H1 (cell line): ENCODE data around the gene RWDD3. TPM values are rescaled to one million over a fixed set of nuclear protein-coding genes. Genes with fewer than 3 reads are reported as not detected.

ENCODE experiments used
- CTCF ChIA-PET: fragments of 300-600 bp; sonication (Branson Sonifier 250); formaldehyde crosslinking; loops from one replicate; lab custom pipeline; 2021; ENCODE audit not compliant: partially characterized antibody; lab: Charles Lee
- POLR2A ChIA-PET: fragments of 300-600 bp; sonication (Branson Sonifier 250); formaldehyde crosslinking; loops from one replicate; lab custom pipeline; 2021; ENCODE audit warnings: inconsistent platforms; ENCODE audit not compliant: partially characterized antibody; lab: Charles Lee
- DNase-seq, 2 experiments: peaks; one replicate each; pipeline versions ENCODE4 v3.0.0 to v3.0.0-alpha.2; 2010 to 2022; ENCODE audit warnings: low spot score in 2 of 2, low read depth in 1 of 2, mixed read lengths in 1 of 2
- FAIRE-seq: peaks from 2 replicates; lab custom pipeline; 2011; peaks lifted over from hg19 to GRCh38; lab: Jason Lieb, UNC
- H2AFZ ChIP-seq: 2 replicates; pipeline ENCODE4 v1.8.1; 2012; ENCODE audit warnings: low read length, inconsistent platforms
- H2AK5ac ChIP-seq: 2 replicates; pipeline ENCODE4 v1.6.1; 2013; ENCODE audit warnings: low read depth, low read length
- H2BK120ac ChIP-seq: replicated peaks from 2 replicates; pipeline ENCODE3; 2013; ENCODE audit warnings: low read depth, low read length, inconsistent platforms
- H2BK12ac ChIP-seq: 2 replicates; pipeline ENCODE4 v1.6.1; 2013; ENCODE audit warnings: low read depth, low read length
- H2BK15ac ChIP-seq: 2 replicates; pipeline ENCODE4 v1.6.1; 2013; ENCODE audit warnings: low read length
- H2BK20ac ChIP-seq: 2 replicates; pipeline ENCODE4 v1.6.1; 2013; ENCODE audit warnings: low read length
- H2BK5ac ChIP-seq: 2 replicates; pipeline ENCODE4 v1.6.1; 2013; ENCODE audit warnings: low read depth, low read length
- H3K14ac ChIP-seq: 2 replicates; pipeline ENCODE4 v1.6.1; 2013; ENCODE audit warnings: inconsistent platforms; ENCODE audit not compliant: insufficient read length
- H3K18ac ChIP-seq: 2 replicates; pipeline ENCODE4 v1.6.1; 2013; ENCODE audit warnings: low read length; ENCODE audit errors: extremely low read depth
- H3K23ac ChIP-seq: 2 replicates; pipeline ENCODE4 v1.6.1; 2013; ENCODE audit warnings: inconsistent platforms; ENCODE audit not compliant: insufficient read length
- H3K23me2 ChIP-seq: 2 replicates; pipeline ENCODE4 v1.6.1; 2013; ENCODE audit warnings: low read depth, low read length
- H3K27ac ChIP-seq: 2 replicates; pipeline ENCODE4 v1.6.1; 2011; ENCODE audit warnings: low read depth, low read length, inconsistent platforms
- H3K27me3 ChIP-seq, 4 experiments: replicated peaks in 1 of 4; 1 replicate in 1 of 4; 2 replicates in 3 of 4; pipeline versions ENCODE4 v1.6.1 to v1.8.1; 2011 to 2013; ENCODE audit warnings: low read length in 3 of 4, mild to moderate bottlenecking in 3 of 4, inconsistent platforms in 2 of 4, mixed read lengths in 2 of 4, moderate library complexity in 1 of 4; ENCODE audit not compliant: control insufficient read depth in 3 of 4, insufficient read depth in 3 of 4; ENCODE audit errors: extremely low read depth in 1 of 4
- H3K36me3 ChIP-seq, 4 experiments: 2 replicates each; pipeline versions ENCODE4 v1.6.1 to v1.8.1; 2011 to 2013; ENCODE audit warnings: mild to moderate bottlenecking in 4 of 4, low read length in 3 of 4, moderate library complexity in 2 of 4, control low read depth in 1 of 4, inconsistent platforms in 1 of 4; ENCODE audit not compliant: insufficient read depth in 4 of 4, control insufficient read depth in 2 of 4
- H3K4ac ChIP-seq: replicated peaks from 2 replicates; pipeline ENCODE3; 2013; ENCODE audit warnings: low read length, low read depth, mixed read lengths, inconsistent platforms; ENCODE audit not compliant: insufficient read length
- H3K4me1 ChIP-seq, 4 experiments: replicated peaks in 1 of 4; 1 replicate in 1 of 4; 2 replicates in 3 of 4; pipeline versions ENCODE4 v1.6.1 to v1.8.1; 2011 to 2013; ENCODE audit warnings: low read length in 3 of 4, inconsistent platforms in 2 of 4, mixed read lengths in 1 of 4; ENCODE audit not compliant: insufficient read depth in 4 of 4, control insufficient read depth in 3 of 4
- H3K4me2 ChIP-seq, 2 experiments: 2 replicates each; pipeline versions ENCODE4 v1.6.1 to v1.8.1; 2011 to 2013; ENCODE audit warnings: low read depth in 2 of 2, low read length in 2 of 2, control low read depth in 1 of 2, inconsistent platforms in 1 of 2, mild to moderate bottlenecking in 1 of 2; ENCODE audit not compliant: insufficient read depth in 1 of 2
- H3K4me3 ChIP-seq, 4 experiments: fragments of 200-600, 300-600 bp in 1 of 4; sonication (generic), shearing (Covaris generic), sonication (Bioruptor Twin) in 1 of 4; 2 replicates each; pipeline versions ENCODE4 v1.5.1 to v1.8.1; 2011 to 2016; ENCODE audit warnings: low read length in 4 of 4, low read depth in 3 of 4, control low read depth in 2 of 4, inconsistent platforms in 2 of 4, mild to moderate bottlenecking in 2 of 4, mixed read lengths in 1 of 4, moderate library complexity in 1 of 4; ENCODE audit not compliant: insufficient read depth in 2 of 4; ENCODE audit errors: extremely low read depth in 1 of 4
- H3K56ac ChIP-seq: replicated peaks from 2 replicates; pipeline ENCODE3; 2013; ENCODE audit warnings: low read depth, mild to moderate bottlenecking, mixed read lengths, low read length, inconsistent platforms; ENCODE audit not compliant: insufficient read length
- H3K79me1 ChIP-seq: 2 replicates; pipeline ENCODE4 v1.6.1; 2013; ENCODE audit warnings: low read depth, low read length, control low read depth
- H3K79me2 ChIP-seq, 2 experiments: 2 replicates each; pipeline versions ENCODE4 v1.6.1 to v1.8.1; 2012 to 2013; ENCODE audit warnings: low read length in 2 of 2, mild to moderate bottlenecking in 2 of 2, inconsistent platforms in 1 of 2; ENCODE audit not compliant: insufficient read depth in 2 of 2, control insufficient read depth in 1 of 2
- H3K9ac ChIP-seq, 4 experiments: replicated peaks in 1 of 4; 1 replicate in 1 of 4; 2 replicates in 3 of 4; pipeline versions ENCODE4 v1.6.1 to v1.8.1; 2011 to 2013; ENCODE audit warnings: low read depth in 3 of 4, low read length in 3 of 4, control low read depth in 2 of 4, mild to moderate bottlenecking in 2 of 4, moderate library complexity in 2 of 4, inconsistent platforms in 1 of 4; ENCODE audit errors: extremely low read depth in 1 of 4
- H3K9me3 ChIP-seq, 2 experiments: 2 replicates each; pipeline versions ENCODE4 v1.6.1 to v1.8.1; 2012 to 2013; ENCODE audit warnings: mild to moderate bottlenecking in 2 of 2, moderate library complexity in 2 of 2, control low read depth in 1 of 2, inconsistent platforms in 1 of 2, low read depth in 1 of 2, low read length in 1 of 2, mixed read lengths in 1 of 2; ENCODE audit not compliant: insufficient read depth in 2 of 2
- H4K20me1 ChIP-seq, 2 experiments: replicated peaks in 1 of 2; 2 replicates each; pipeline versions ENCODE3 to v1.8.1; 2011 to 2013; ENCODE audit warnings: inconsistent platforms in 2 of 2, low read length in 2 of 2, mild to moderate bottlenecking in 1 of 2; ENCODE audit not compliant: insufficient read depth in 2 of 2, control insufficient read depth in 1 of 2
- H4K5ac ChIP-seq: 2 replicates; pipeline ENCODE4 v1.6.1; 2013; ENCODE audit warnings: low read length, low read depth, mixed read lengths, inconsistent platforms; ENCODE audit not compliant: insufficient read length
- H4K8ac ChIP-seq: 2 replicates; pipeline ENCODE4 v1.8.0; 2013; ENCODE audit warnings: mild to moderate bottlenecking, moderate library complexity, low read length, inconsistent platforms; ENCODE audit not compliant: insufficient read depth; ENCODE audit errors: extremely low read depth
- H4K91ac ChIP-seq: replicated peaks from 2 replicates; pipeline ENCODE3; 2013; ENCODE audit warnings: low read length, mixed read lengths, inconsistent platforms; ENCODE audit not compliant: insufficient read length
- BRCA1 ChIP-seq: IDR thresholded peaks from 2 replicates; pipeline ENCODE4 v1.6.1; 2012; ENCODE audit warnings: low read depth, low read length, improper control_type of control experiment
- WGBS, 2 experiments: shearing (Covaris generic) in 1 of 2; methylation state at CpG; one replicate each; pipeline versions ENCODE4 v1.1.6 to v1.1.7; 2013 to 2015; ENCODE audit warnings: low lambda C conversion rate in 2 of 2, mixed read lengths in 2 of 2, inconsistent platforms in 1 of 2, low coverage in 1 of 2, missing lambda C conversion rate in 1 of 2; ENCODE audit not compliant: insufficient replicate concordance in 2 of 2, insufficient coverage in 1 of 2, insufficient read length in 1 of 2; ENCODE audit errors: extremely low coverage in 1 of 2, missing lambda C conversion rate in 1 of 2; 5-methylcytosine and 5-hydroxymethylcytosine counted together
- polyA plus RNA-seq, 7 experiments: library from polyadenylated mRNA; depleted of rRNA in 3 of 7; stranded (reverse) in 5 of 7; unstranded in 2 of 7; fragments of >200 nt in 5 of 7; fragments of 200-250 nt in 2 of 7; gene quantifications; 1 replicate in 5 of 7; 2 replicates in 1 of 7; 4 replicates in 1 of 7; pipeline versions ENCODE4 v1.2.1 to v1.2.3, GENCODE V29; 2011 to 2013; ENCODE audit warnings: missing spikeins in 2 of 7, mixed read lengths in 2 of 7
- total RNA-seq: library from RNA; stranded (reverse); fragmentation: NEBNext Ultra II Directional; extraction: Animal tissue kit (Norgen Biotek cat#: 25700); gene quantifications from 2 replicates; pipeline ENCODE4 v1.2.1, GENCODE V29; 2021
- TF ChIP-seq, protein P1 (sequence below): IDR thresholded peaks from 2 replicates; pipeline ENCODE4 v1.6.1; 2012; ENCODE audit warnings: low read length, inconsistent platforms

The RWDD3 gene
- total and polyA plus RNA-seq, 2 of the 8 experiments (the other 6 are each of a cell fraction or from before 2014, with no cell fraction given): 7.9 to 14.5 TPM

DNA sequence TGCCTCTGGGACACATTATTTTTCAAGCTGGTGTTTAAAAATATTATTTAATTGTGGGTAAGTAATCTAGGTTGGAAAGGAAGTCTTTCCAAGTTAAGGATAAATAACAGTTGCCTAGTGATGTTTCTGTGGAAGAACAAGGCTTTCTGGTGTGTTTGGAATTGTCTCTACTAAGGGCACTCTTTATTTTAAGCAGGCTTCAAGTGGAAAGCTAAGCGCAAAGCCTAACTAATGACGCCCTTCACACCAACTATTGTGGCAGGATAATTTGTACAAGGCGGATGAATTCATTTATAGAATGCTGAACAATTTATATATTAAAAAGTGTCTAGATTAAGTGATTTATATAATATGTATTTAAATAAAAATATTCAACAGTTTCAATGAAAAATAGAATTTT is 25.1 kb upstream of the RWDD3 start:
- Histone ChIP-seq H3K9ac (no peak overlapping the region), H2BK12ac (no peak overlapping the region), H3K56ac (no peak overlapping the region), H2BK5ac (no peak overlapping the region), H4K5ac (no peak overlapping the region), H3K36me3 (no peaks in the 10 kb centered on the region), H3K23me2 (no peaks in the 10 kb centered on the region), H2BK20ac (no peak overlapping the region), H3K23ac (no peak overlapping the region), H4K20me1 (no peaks in the 10 kb centered on the region), H4K91ac (no peak overlapping the region), H3K79me1 (no peaks in the 10 kb centered on the region), H3K4me1 (no peaks in the 10 kb centered on the region), H2AFZ (no peak overlapping the region), H3K18ac (no peak overlapping the region), H3K27ac (no peak overlapping the region), H3K14ac (no peak overlapping the region)
- 75% methylated on average over 3 of the region's 3 CpGs; no CpG with 5 or more reads in 1 of the 2 experiments for WGBS, 2 experiments
- POLR2A ChIA-PET: no interaction called here
- FAIRE-seq: no peak
- DNase-seq: no peak
- TF ChIP-seq, protein P1, sequence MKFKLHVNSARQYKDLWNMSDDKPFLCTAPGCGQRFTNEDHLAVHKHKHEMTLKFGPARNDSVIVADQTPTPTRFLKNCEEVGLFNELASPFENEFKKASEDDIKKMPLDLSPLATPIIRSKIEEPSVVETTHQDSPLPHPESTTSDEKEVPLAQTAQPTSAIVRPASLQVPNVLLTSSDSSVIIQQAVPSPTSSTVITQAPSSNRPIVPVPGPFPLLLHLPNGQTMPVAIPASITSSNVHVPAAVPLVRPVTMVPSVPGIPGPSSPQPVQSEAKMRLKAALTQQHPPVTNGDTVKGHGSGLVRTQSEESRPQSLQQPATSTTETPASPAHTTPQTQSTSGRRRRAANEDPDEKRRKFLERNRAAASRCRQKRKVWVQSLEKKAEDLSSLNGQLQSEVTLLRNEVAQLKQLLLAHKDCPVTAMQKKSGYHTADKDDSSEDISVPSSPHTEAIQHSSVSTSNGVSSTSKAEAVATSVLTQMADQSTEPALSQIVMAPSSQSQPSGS: no peak
- TF ChIP-seq BRCA1: no peak
- TF ChIP-seq, all 59 proteins: peak for 0
- CTCF ChIA-PET: interaction anchor here (0.9 to 1.1 kb wide), 2 partner anchors 13 to 25 kb away, joined by 3 to 4 read pairs; partner anchors contain the start of gene RWDD3
- Histone ChIP-seq H3K27me3 (no peaks in the 10 kb centered on the region), H4K8ac (no peak overlapping the region), H3K9me3 (no peaks in the 10 kb centered on the region), H2AK5ac (no peak overlapping the region), H3K4me3 (no peak overlapping the region), H3K4ac (no peak overlapping the region), H3K4me2 (no peak overlapping the region), H3K79me2 (no peaks in the 10 kb centered on the region), H2BK15ac (no peak overlapping the region), H2BK120ac (no peak overlapping the region)
